HG03432 (cell line): ENCODE data around the gene METTL4.

Experiments used
- ATAC-seq: cut with Tn5 transposase; IDR thresholded peaks from one replicate; pipeline ENCODE4 v1.9.1; 2021; ENCODE audit warnings: mild to moderate bottlenecking, moderate library complexity; ENCODE audit not compliant: unreplicated experiment

Gene METTL4, protein sequence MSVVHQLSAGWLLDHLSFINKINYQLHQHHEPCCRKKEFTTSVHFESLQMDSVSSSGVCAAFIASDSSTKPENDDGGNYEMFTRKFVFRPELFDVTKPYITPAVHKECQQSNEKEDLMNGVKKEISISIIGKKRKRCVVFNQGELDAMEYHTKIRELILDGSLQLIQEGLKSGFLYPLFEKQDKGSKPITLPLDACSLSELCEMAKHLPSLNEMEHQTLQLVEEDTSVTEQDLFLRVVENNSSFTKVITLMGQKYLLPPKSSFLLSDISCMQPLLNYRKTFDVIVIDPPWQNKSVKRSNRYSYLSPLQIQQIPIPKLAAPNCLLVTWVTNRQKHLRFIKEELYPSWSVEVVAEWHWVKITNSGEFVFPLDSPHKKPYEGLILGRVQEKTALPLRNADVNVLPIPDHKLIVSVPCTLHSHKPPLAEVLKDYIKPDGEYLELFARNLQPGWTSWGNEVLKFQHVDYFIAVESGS

DNA sequence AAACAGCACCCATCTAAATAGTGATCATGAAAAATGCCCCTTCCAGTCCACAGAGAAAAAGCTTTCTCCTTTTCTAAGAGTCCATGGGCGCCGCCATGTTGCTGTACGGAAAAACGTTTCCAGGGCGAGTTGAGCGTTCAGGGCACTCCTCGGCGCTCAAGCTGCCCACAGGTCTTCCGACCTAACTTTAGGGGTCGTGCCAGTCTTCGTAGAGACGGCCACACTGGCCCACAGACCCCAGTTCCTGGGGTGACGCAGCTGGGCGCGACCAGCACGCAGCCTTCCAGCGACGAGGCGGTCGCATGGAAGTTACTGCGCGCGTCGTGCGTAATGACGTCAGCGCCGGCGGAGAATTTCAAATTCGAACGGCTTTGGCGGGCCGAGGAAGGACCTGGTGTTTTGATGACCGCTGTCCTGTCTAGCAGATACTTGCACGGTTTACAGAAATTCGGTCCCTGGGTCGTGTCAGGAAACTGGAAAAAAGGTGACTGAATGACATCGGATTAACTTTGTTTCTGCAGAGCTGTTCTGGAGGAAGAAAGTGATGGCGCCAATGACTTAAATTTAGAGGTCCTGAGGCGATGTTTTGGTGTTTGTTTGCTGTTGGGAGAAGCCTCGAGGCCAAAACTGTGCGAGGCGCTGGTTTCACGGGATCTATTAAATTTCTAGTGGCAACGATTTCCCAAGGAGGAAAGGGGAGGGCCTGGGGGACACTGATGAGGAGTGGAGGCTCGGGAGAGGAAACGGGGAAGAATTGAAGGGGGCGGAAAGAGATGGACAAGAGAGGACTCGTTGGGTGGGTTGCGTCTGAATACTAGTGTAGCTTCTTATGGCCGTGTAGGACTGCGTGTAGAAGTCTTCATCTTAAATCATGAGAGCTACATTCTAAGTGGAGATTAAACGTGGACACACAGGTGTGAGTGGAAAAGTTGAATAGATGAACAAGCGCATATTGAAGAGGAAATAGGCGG, at the start of gene METTL4, which contains the start of gene NDC80:
Gene METTL4 (minus strand): TSS at position 306 of the 971 bp plus-strand sequence. CDS start 4,289 bp downstream, outside the sequence.
Gene NDC80 (plus strand): TSS at position 358 of the 971 bp plus-strand sequence. CDS start 1,429 bp downstream, outside the sequence.
- ATAC-seq, result peak; percentile 84

DNA sequence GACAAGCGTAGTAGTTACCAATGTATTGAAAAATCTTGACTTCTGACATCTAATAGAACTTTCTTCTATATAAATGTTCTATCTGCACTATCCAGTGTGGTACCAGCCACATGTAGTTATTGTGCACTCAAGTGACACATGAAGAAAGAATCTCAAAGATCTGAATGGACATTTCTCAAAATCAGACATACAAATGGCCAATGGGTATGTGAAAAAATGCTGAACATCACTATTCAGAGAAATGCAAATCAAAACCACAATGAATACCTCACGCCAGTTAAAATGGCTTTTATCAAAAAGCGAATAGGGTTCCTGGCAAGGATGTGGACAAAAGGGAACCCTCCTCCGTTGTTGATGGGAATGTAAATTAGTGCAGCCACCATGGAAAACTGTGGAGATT, 46.7 kb upstream of the METTL4 start:
- no peak for ATAC-seq

DNA sequence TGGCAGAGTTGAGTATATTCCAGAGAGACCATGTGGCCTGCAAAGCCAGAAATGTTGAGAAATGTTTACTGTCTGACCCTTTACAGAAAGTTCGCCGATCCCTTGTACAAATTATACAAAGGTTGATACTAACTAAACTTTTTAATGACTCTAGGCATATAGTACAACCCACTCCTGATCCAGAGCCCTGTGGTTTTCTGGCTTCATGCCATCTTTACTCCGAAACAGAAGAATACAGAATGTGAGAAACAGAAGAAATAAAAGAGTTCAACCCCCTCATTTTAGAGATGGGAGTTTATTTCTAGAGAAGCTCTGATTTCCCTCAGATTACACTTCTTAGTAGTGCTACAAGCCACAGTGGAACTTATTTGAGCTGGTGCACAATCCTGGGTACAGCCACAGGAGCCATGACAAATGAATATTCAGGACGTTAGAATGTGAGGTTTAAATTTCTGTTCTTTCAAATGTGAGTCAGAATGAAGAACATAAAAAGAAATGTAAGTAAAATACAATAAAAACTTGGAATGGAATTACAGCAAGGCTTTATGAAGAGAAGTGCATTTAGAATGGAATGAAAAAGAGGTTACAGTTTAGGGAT, 46.2 kb upstream of the METTL4 start:
- no peak for ATAC-seq

DNA sequence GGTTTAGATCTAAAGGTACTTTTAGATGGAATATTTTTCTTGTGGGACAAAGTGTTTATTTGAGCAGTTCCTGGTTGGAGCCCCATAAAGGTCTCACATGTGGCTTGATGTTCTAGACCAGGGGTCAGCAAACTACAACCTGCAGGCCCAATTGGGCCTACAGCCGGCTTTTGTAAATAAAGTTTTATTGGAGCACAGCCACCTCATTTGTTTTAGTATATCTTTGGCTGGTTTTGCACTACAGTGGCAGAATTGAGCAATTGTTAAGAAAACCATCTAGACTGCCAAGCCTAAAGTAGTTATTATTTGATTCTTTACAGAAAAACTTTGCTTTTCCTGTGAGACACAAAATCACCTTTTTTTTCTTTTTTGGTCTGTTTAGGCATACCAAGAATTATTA, 41.7 kb upstream of the METTL4 start:
- no peak for ATAC-seq

DNA sequence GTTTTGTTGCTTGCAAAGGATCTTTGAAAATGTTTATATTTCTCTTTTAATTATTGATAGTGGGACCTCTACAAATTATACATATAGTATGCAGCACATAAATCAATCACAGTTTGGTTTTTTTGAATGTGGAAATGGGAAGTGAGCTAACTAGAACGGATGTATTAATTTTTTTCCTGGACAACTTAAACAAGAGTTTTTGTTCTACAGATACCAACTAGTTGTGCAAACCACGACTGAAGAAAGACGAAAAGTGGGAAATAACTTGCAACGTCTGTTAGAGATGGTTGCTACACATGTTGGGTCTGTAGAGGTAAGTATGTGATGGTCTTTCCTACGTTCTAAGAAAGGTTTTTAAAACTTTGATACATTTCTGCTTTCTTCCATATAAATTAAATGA, 39.2 kb upstream of the METTL4 start:
- no peak for ATAC-seq

DNA sequence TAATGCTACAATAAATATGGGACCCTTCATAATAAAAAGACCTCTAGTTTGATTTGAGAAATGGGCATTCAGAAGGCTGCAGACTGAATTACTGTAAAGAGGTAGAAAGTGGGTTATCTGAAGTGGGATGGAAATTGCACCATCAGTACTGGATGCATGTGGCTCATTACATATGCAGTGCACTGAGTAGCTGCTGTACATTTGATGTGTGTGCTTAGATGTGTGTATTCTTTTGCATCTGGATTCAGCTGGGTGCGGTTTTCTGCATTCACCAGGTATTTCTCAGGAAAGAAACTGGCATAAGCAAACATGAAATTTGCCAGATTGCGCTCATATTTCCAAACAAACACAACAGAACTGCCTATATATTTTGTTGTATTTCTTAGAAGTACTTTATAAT, 38.3 kb upstream of the METTL4 start:
- ATAC-seq, result no peak

DNA sequence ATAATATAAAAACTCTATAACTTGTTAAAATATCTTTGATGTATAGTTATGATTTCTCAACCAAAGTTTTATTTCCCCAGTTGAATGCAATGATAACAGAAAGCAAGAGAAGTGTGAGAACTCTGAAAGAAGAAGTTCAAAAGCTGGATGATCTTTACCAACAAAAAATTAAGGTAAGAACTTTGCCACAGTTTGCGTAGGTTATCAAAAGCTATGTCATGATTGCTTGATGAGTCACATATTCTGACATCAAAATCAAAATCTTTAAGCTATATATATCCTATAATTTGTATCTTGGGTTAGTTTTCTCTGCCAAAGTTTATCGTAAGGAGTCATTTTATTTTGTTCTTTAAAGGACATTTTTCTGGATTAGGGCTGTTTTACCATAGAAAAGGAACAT, 35.0 kb upstream of the METTL4 start:
- no peak for ATAC-seq

DNA sequence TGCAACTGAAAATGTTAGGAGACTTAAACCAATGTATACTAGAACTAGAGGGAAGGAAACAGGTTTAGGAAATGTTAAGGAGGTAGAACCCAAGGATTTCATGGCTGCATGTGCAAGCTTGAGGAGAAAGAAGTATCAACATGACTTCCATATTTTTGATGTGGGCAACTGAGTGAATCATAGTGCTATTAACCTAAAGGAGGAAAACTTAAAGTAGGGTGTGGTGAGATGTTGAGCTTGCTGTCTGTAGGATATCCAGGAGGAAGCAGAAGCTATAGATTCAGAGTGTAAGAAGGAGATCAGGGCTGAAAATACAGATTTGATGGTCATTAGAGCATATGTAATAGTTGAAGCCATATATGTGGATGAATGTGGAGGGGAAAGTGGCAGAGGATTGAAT, 31.5 kb upstream of the METTL4 start:
- ATAC-seq, result no peak

DNA sequence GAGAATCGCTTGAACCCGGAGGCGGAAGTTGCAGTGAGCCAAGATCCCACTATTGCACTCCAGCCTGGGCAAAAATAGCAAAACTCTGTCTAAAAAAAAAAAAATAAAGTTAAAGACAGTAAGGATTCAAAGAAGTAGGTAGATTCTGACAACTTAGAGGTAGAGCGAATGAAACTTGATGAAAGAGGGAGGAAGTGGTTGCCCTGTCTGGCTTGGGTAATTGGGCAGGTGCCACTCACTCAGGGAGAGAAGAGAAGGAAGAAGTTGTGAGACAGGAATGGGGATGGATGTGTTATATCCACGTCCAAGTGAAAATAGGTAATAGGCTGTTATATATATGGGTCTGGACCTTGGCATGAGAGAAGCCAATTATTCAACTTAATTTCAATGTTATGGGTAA, 26.3 kb upstream of the METTL4 start:
- no peak for ATAC-seq

DNA sequence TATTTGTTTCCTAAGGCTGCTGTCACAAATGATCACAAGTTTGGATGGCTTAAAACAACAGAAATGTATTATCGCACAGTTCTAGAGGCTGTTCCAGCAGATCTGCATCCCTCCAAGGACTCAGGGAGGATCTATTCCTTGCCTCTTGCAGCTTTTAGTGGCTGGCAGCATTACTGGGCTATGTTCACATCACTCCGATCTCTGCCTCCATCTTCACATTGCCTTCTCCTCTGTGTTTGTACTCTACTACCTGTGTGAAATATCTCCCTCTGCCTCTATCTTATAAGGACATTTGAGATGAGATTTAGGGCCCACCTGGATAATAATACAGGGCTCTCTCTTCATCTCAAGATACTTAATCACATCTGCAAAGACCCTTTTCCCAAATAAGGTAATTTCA, 19.0 kb upstream of the METTL4 start:
- no peak for ATAC-seq

DNA sequence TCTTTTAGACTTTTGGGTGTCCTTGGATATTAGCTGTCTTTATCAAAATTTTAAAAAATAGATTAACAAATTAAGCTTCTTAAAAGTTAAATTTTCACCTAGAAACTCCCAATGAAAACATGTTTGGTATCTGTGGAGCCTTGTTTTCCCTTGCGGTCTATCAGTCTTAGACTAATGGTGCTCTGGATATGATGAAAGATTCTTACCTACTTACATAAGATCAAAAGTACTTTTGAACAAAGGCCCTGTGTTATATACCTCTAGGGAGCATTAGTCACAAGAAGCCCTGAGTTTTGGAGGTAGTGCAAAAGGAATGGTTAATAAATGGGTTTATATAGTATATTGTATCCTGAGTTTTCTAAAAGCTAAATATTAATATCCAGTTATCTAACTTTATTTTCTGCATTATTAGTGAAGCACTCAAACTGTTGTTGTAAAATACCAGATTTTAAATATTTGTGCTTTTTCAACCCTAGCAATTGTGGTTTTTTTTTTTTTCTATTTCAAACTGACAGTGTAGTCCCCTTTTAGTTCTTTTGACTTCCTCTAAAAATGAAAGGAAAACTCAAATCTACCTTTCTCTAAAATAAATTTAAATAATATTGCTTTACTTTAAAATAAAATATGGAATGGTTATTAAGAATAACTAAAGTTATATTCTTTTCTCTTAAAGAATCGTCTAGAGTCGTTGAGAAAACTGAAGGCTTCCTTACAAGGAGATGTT, 18.2 kb upstream of the METTL4 start:
- no peak for ATAC-seq

DNA sequence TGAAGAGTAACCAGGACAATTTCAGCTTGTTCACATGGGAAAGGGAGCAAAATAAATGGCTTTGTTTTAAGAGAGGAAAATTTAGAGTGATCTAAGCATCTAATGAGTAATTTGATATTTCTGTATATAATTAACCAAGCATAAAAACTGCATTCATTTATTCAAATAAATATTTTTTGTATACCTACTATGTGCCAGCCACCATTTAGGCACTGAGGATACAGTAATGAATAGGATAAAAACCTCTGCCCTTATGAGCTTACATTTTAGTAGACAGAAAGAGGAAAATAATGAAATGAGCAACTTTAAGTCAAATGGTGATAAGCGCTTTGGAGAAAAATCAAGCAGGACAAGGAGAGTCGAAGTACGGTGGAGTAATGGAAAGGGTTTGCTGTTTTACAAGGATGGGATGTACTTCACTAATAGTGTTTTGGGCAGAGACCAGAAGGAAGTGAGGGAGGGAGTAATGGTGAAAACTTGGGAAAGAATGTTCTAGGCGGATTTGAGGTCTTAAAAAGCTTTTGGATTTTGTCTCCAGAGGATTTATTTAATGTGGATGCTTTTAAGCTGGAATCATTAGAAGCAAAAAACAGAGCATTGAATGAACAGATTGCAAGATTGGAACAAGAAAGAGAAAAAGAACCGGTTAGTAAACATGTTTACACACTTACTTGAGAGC, 17.5 kb upstream of the METTL4 start:
- ATAC-seq, result no peak

DNA sequence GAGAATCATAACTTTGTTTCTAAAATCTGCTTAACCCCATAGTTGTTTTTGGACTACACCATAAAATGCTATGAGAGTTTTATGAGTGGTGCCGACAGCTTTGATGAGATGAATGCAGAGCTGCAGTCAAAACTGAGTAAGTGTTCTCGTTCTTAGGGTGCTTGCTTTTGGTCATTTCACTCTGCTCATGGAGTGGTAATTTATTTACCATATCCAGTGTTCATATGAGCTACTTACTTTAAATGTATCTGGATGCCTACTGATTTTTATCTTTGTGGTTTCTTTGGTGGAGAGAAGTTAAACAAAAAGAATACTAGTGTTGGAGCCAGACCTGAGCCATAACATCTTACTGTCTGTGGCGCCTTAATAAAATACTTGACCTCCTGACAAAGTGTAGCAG, 16.5 kb upstream of the METTL4 start:
- ATAC-seq, result no peak

DNA sequence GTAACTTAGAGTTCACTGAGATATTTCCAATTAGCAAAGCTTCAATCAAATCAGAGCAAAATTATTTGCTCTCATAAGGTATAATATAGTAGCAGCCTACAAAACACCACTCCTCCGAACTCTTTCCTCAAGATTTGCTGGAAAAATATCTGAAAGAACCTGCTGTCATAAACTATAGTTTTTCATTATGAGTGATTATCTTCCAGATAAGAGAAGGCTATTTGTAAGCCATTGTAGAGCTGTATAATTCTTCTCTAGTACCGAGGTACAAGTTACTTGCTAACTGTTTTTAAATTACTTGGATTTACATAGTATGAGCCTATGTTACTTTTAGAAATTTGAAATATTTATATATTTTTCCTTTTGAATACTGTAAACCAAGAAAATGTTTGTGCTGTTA, 2.1 kb upstream of the METTL4 start:
- no peak for ATAC-seq

DNA sequence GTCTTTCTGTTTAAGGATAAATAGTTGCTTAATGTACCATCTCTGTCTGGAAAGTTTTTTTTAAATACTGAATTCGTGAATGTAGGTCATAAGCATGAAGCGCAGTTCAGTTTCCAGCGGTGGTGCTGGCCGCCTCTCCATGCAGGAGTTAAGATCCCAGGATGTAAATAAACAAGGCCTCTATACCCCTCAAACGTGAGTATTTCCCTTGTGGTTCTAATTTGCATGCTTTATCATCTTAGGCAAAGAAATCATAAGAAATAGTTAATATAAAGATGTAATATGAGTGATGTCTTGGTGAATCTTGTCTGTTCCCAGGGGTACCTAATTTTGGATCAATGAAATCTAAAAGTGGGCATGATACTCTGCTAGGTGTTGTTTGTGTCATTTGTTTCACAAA, 1.6 kb upstream of the METTL4 start:
- ATAC-seq, result no peak

DNA sequence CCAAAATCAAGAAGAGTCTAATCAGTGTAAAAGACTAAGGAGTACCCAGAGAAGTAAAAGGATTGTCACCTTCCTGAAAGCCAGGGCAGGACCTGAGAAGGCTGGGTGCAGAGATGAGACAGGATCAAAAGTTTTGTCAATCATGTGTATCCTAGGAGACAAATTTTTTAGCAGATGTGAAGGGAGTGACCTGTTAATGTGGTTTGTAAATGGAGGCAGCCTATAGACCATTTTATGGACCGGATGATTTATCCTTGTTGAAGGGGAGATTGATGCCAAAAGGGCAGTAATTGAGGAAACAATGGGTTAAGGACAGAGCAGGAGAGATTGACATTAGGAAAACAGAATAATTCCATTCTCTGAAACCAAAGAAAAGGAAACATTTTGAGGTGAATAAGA, 865 bp upstream of the METTL4 start:
- peak; percentile 14 for ATAC-seq

DNA sequence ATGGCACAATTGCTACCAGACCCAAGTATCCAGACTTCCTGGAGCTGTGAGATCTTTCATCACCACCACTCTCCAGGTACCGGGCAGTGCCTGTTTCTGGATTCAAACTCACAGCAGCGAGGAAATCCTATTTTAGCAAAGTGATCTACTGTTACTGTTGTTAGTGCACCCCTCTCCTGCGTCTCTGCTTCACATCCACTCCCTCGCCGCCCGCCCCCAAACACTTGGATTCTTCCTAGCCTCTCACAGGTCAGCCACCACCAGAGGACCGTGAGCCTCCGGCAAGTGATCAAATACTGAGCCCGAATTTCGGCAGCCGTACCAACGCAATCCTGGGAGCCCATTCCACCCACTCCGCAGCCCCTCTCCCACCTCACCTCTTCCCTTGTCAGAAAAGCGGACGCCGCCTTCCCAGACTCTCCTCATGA, 519 bp downstream of the METTL4 start:
- ATAC-seq, result peak; percentile 54

DNA sequence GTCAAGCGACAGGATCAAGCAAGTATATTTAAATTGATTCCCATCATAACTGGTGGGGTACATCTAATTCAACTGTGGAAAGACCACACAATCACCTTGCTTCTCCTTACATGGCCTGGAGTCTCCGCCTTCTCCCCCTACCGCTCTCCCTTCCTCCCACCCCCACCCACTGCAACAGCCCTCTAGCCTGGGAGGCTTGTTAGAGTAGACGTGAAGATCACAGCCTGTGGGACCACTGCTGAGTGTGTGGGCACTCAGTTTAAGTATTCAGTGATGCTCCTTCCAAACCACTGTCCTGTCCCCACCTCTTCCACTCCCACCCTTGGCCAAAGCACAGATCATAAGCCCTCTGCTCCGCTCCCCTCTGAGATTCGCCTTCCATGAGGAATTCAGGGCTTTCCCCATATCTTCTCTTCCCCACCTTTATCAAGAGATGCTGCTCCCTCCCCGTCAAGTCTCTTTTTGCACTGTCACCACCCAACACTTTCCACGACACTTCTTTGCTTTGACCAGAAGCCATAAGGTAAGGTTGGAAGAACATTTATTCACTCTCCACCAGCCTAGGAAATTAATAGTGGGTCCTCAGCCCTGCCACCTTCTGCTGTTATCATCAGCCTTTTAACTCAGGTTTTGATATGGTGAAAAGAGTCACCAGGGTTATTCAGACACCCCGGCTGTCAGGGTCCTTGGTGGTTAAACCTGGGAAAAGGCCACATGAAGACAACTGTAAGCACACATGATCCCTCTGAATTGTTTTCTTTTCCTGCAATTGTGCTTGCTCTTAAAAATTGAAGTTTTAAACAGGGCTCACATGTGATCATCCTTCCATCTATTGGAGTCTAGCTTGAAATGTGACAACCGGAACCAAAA, 1.7 kb downstream of the METTL4 start:
- ATAC-seq, result no peak

DNA sequence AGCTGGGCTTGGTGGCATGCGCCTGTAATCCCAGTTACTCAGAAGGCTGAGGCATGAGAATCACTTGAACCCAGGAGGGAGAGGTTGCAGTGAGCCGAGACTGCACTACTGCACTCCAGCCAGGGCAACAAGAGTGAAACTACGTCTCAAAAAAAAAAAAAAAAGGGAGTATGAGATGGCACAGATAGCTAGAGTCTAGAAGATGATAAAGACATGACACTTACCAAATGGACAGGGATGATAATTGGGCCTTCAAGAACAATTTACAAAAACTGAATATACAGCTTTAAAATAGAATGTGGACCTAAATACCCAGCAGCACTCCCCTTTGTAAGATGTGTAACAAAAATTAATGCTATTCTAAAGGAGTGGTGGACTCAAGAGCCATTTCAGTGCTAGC, 2.7 kb downstream of the METTL4 start:
- no peak for ATAC-seq
